Measurements from ENCODE around the gene ABTB1.

DNA sequence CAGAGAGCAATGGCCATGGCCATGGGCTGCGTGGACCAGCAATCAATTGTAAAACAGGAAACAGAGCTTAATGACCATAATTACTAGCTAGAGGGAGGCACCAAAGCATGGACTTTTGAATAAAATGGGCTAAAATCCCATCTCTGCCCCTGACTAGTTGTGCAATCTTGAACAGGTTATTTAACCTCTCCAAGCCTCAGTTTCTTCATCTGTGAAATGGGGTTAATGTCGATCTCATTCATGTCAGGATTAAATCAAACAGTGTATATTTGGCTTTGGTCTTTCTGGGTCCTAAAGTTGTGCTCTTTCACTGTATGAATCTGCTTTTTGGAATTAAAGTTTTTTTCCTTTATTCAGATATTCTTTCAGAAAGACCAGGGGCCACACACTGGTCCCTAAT, 36.1 kb downstream of the ABTB1 start:
- TF ChIP-seq CTCF (conservative IDR thresholded peaks at IDR 0.05; ENCODE audit: low read length) (no peak), EZH2phosphoT487 (IDR thresholded peaks at IDR 0.05; ENCODE audit: borderline replicate concordance) (no peak)
